Suprapubic skin (tissue), 4 donors: ENCODE measurements around the gene GFRA4. TPM values are rescaled to one million over a fixed set of nuclear protein-coding genes. Genes with fewer than 3 reads are reported as not detected.
A peak's percentile ranks its signal among the peaks of the same experiment; 100 is the strongest.

ENCODE experiments used
- DNase-seq, 2 donors: peaks; one replicate each; pipeline ENCODE4 v3.0.0-alpha.2; 2019; ENCODE audit warnings: low spot score in 2 of 2
- H3K27ac ChIP-seq: fragments of 200-600 bp; sonication (generic); one replicate; pipeline ENCODE4 v1.5.1; 2019
- H3K27me3 ChIP-seq: fragments of 200-600 bp; sonication (generic); one replicate; pipeline ENCODE4 v1.5.1; 2019
- H3K36me3 ChIP-seq: fragments of 200-600 bp; sonication (generic); one replicate; pipeline ENCODE4 v1.5.1; 2019
- H3K4me1 ChIP-seq: fragments of 200-600 bp; sonication (generic); one replicate; pipeline ENCODE4 v1.5.1; 2019
- H3K4me3 ChIP-seq: fragments of 200-600 bp; sonication (generic); one replicate; pipeline ENCODE4 v1.5.1; 2019; ENCODE audit warnings: mild to moderate bottlenecking
- H3K9me3 ChIP-seq: fragments of 200-600 bp; sonication (generic); one replicate; pipeline ENCODE4 v1.5.1; 2019
- EP300 ChIP-seq: sonication (generic); formaldehyde crosslinking; IDR thresholded peaks from one replicate; pipeline ENCODE4 v1.6.1; 2017; ENCODE audit warnings: antibody characterized with exemption
- POLR2A ChIP-seq, 2 donors: fragments of 450-650 bp; IDR thresholded peaks; one replicate each; pipeline ENCODE4 v1.6.1; 2017; ENCODE audit warnings: antibody characterized with exemption in 2 of 2, mild to moderate bottlenecking in 2 of 2, moderate library complexity in 2 of 2
- POLR2AphosphoS5 ChIP-seq, 3 donors: sonication (generic); formaldehyde crosslinking; IDR thresholded peaks; one replicate each; pipeline ENCODE4 v1.6.1; 2017; ENCODE audit warnings: antibody characterized with exemption in 3 of 3
- WGBS: methylation state at CpG from one replicate; pipeline ENCODE4 v1.1.5; 2018; 5-methylcytosine and 5-hydroxymethylcytosine counted together
- total RNA-seq, 4 donors: library from RNA; depleted of rRNA; stranded (reverse); fragments of >200 nt; gene quantifications; one replicate each; pipeline ENCODE4 v1.1.0, GENCODE V29; 2016
- TF ChIP-seq, protein P1 (sequence below), 2 donors: fragments of 200-600 bp in 1 of 2; fragments of 450-650 bp in 1 of 2; sonication (generic) in 1 of 2; IDR thresholded peaks; one replicate each; pipeline ENCODE4 v1.5.1; 2016 to 2019; ENCODE audit warnings: antibody characterized with exemption in 2 of 2, mild to moderate bottlenecking in 1 of 2, moderate library complexity in 1 of 2

GFRA4 gene
- total RNA-seq, 4 donors from 2014 or later, result not detected

GRCh38 chr20:3681352-3681930 lies 18.2 kb upstream of the GFRA4 start:
- H3K27me3 ChIP-seq, result peaks cover 27% of the 10 kb centered on the region
- H3K36me3 ChIP-seq, result no peaks in the 10 kb centered on the region
- H3K4me1 ChIP-seq, result peaks cover 40% of the 10 kb centered on the region
- 27% methylated on average over 12 of the region's 32 CpGs for WGBS
- TF ChIP-seq EP300, result no peak
- no peak for TF ChIP-seq POLR2AphosphoS5 (IDR thresholded peaks at IDR 0.05)
- H3K4me3 ChIP-seq, result peak overlapping the region; percentile 54
- no peaks in the 10 kb centered on the region for H3K9me3 ChIP-seq
- H3K27ac ChIP-seq, result peak overlapping the region; percentile 85
- no peak for DNase-seq

DNA sequence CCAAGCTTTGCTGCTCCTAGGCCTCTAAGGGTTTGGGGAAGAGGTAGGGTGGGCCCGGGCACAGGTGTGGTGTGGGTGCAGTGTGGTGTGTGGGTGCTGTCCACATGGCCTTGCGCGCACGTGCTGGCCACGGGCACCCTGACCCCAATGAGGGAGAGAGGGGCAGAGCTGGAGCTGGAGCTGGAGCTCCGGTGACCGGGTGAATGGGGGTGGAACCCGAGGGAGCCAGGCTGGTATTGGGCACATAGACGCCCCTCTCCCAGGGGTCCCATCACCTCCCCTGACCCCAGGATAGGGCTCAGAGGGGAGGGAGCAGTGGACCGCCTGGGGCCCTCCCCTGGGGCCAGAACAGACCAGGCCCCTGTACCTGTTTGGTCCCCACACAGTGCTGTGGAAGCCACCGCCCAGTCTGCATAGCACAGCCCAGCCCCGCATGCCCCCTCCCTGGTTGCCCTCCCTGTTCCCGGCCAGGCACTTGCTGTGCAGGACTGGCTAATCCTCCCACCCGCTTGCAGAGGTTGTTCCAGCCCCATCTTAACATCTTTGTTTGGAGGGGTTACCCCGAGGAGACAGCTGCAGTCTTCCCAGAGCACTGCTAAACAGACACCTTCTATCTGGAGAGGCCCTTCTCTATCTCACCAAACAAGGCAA lies 17.6 kb upstream of the GFRA4 start:
- peak overlapping the region; percentile 54 for H3K4me3 ChIP-seq
- no peaks in the 10 kb centered on the region for H3K9me3 ChIP-seq
- DNase-seq, result no peak
- TF ChIP-seq POLR2A (IDR thresholded peaks at IDR 0.05) (no peak), POLR2AphosphoS5 (IDR thresholded peaks at IDR 0.05) (no peak), EP300 (no peak)
- TF ChIP-seq, protein P1, sequence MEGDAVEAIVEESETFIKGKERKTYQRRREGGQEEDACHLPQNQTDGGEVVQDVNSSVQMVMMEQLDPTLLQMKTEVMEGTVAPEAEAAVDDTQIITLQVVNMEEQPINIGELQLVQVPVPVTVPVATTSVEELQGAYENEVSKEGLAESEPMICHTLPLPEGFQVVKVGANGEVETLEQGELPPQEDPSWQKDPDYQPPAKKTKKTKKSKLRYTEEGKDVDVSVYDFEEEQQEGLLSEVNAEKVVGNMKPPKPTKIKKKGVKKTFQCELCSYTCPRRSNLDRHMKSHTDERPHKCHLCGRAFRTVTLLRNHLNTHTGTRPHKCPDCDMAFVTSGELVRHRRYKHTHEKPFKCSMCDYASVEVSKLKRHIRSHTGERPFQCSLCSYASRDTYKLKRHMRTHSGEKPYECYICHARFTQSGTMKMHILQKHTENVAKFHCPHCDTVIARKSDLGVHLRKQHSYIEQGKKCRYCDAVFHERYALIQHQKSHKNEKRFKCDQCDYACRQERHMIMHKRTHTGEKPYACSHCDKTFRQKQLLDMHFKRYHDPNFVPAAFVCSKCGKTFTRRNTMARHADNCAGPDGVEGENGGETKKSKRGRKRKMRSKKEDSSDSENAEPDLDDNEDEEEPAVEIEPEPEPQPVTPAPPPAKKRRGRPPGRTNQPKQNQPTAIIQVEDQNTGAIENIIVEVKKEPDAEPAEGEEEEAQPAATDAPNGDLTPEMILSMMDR (IDR thresholded peaks at IDR 0.05), result no peak
- peaks cover 42% of the 10 kb centered on the region for H3K4me1 ChIP-seq
- WGBS, result 64% methylated on average over 13 of the region's 15 CpGs
- H3K36me3 ChIP-seq, result no peaks in the 10 kb centered on the region
- peaks cover 31% of the 10 kb centered on the region for H3K27me3 ChIP-seq
- H3K27ac ChIP-seq, result peak overlapping the region; percentile 85

- Histone ChIP-seq H3K4me1 (peaks cover 42% of the 10 kb centered on the region), H3K27me3 (peaks cover 39% of the 10 kb centered on the region), H3K9me3 (no peaks in the 10 kb centered on the region), H3K4me3 (peak overlapping the region; percentile 54), H3K27ac (peak overlapping the region; percentile 85), H3K36me3 (no peaks in the 10 kb centered on the region)
- peak in 1 of 2 donors; percentile 87 for DNase-seq
- WGBS, result 42% methylated on average over 18 of the region's 18 CpGs
- TF ChIP-seq POLR2A (IDR thresholded peaks at IDR 0.05) (no peak), POLR2AphosphoS5 (IDR thresholded peaks at IDR 0.05) (no peak), EP300 (no peak)
- TF ChIP-seq, protein P1 (IDR thresholded peaks at IDR 0.05), result no peak
Observed at GRCh38 chr20:3679749-3680700, 16.8 kb upstream of the GFRA4 start.

DNA sequence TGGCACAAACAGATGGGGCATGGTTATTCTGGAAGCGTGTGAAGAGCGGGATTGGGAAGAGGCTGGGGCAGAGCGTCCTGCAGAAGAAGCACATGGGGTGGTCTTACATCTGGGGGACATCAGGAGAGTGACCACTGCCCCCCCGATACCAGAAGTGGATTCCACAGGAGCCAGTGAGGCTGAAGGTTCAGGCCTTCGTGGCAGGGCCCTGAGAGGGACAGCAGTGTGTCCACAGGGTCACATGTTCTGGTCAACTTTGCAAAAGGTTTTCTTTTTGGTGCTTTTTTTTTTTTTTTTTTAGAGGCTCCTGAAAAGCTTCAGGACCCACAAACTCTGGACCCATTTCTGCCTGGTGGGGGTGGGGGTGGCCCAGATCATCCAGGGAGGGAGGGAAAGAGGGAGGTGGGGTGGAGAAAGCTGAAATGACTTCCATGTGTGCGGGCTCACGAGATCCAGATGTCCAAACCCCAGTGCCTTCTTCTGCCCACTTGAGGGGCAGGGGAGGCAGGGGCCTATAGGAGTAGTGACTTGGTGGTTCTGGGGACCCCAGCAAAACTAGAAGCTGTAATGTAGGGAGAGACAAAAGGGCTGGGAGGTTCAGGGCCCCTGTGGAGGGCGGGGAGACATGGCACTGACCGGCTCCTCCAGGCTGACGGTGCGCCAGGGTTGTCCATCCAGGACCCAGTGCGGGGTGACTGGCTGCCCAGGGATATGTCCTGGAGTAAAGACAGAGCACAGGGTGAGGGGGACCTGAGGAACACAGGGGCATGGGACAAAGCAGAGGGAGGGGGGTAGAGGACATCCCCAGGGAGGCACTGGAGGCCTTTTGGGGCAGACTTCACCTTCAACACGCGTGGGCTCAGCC lies 15.9 kb upstream of the GFRA4 start:
- TF ChIP-seq EP300 (no peak), POLR2A (IDR thresholded peaks at IDR 0.05) (no peak)
- TF ChIP-seq, protein P1 (IDR thresholded peaks at IDR 0.05), result no peak
- 76% methylated on average over 14 of the region's 14 CpGs for WGBS
- Histone ChIP-seq H3K9me3 (no peaks in the 10 kb centered on the region), H3K27me3 (peaks cover 48% of the 10 kb centered on the region), H3K4me3 (peak overlapping the region; percentile 54), H3K36me3 (no peaks in the 10 kb centered on the region), H3K27ac (peak overlapping the region; percentile 85), H3K4me1 (peaks cover 42% of the 10 kb centered on the region)
- no peak for DNase-seq

- Histone ChIP-seq H3K4me1 (peaks cover 42% of the 10 kb centered on the region), H3K36me3 (peaks cover 4% of the 10 kb centered on the region), H3K27ac (peak overlapping the region; percentile 85), H3K9me3 (no peaks in the 10 kb centered on the region), H3K27me3 (peaks cover 57% of the 10 kb centered on the region), H3K4me3 (no peak overlapping the region)
- WGBS, result 29% methylated on average over 1 of the region's 2 CpGs
- TF ChIP-seq, protein P1 (IDR thresholded peaks at IDR 0.05), result no peak
- TF ChIP-seq POLR2A (IDR thresholded peaks at IDR 0.05), result no peak
- no peak for TF ChIP-seq EP300
- no peak for TF ChIP-seq POLR2AphosphoS5 (IDR thresholded peaks at IDR 0.05)
- DNase-seq, result no peak
Observed at GRCh38 chr20:3678198-3678597, 15.0 kb upstream of the GFRA4 start.
